Subcutaneous adipose tissue (tissue), 4 donors: ENCODE results near the gene NXN. TPM values are rescaled to one million over a fixed set of nuclear protein-coding genes. Genes with fewer than 3 reads are reported as not detected.

Source experiments
- CTCF ChIP-seq: fragments of 450-650 bp; IDR thresholded peaks from one replicate; pipeline ENCODE4 v1.5.1; 2016; ENCODE audit warnings: low read depth, mild to moderate bottlenecking, control low read depth, antibody characterized with exemption, moderate library complexity
- total RNA-seq, 4 donors: library from RNA; depleted of rRNA; stranded (reverse); fragments of >200 nt; gene quantifications; one replicate each; pipeline ENCODE4 v1.1.0, GENCODE V29; 2016

NXN gene
- total RNA-seq, 4 donors from 2014 or later: 2.9 to 24.3 (median 7.4) TPM

DNA sequence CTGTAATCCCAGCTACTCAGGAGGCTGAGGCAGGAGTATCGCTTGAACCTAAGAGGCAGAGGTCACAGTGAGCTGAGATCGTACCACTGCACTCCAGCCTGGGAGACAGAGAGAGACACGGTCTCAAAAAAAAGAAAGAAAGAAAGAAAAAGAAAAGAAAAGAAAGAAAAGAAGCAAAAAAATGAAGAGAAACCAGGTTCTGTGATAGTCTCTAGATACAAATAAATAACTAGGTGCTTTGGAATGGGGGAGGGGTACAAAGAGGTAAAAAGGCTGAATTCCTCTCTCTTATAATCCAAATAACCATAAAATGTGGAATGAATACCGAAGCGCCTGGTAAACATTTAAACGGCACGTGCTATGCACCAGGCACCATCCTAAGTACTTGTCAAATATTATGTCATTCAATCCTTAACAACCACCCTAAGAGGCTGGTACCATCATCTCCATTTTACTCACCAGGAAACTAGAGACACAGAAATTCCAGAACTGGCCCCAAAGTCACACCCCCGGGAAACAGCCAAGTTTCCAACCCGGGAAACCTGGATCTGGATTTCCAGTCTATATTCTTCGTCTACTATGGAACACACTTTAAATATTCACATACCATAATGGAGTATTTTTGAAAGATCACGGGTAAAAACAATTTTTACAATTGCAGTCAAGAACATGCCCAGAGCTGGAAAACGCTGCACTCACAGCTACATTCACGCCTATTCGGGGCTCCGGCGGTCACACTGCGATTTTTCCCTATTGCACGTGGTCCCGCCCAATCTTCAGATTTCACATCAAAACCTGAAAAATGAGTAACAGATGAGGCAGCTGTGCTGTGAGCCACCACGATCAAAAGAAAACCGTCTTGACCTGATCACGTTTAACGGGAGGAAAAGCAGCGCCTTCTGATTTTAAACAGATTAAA lies 10.5 kb downstream of the NXN start:
- TF ChIP-seq CTCF: no peak

DNA sequence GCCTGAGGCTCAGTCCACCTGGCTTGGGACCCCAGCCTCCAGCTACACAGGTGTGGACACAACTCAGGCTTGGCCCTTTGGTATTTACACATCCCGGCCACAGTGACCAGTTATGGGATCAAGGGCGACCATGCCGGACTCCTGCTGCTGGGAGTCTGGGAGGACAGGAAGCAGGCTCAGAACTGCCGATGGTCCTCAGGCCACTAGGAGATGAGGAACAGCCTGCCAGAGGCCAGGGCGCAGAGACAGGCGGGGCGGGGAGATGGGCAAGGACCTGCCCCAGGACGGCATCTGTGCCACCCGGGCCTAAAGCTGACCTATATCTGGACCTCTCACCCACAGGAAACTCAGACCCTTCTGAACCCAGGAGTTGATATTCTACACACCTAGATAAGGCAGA lies 12.5 kb downstream of the NXN start:
- TF ChIP-seq CTCF: no peak

GRCh38 chr17:965311-965989 lies 14.1 kb downstream of the NXN start:
- no peak for TF ChIP-seq CTCF

- no peak for TF ChIP-seq CTCF
These were observed 14.7 kb downstream of the NXN start for GRCh38 chr17:964876-965275.

GRCh38 chr17:962670-963069 lies 16.9 kb downstream of the NXN start:
- TF ChIP-seq CTCF: no peak

- no peak for TF ChIP-seq CTCF
These were observed 17.4 kb downstream of the NXN start for GRCh38 chr17:962166-962565.

DNA sequence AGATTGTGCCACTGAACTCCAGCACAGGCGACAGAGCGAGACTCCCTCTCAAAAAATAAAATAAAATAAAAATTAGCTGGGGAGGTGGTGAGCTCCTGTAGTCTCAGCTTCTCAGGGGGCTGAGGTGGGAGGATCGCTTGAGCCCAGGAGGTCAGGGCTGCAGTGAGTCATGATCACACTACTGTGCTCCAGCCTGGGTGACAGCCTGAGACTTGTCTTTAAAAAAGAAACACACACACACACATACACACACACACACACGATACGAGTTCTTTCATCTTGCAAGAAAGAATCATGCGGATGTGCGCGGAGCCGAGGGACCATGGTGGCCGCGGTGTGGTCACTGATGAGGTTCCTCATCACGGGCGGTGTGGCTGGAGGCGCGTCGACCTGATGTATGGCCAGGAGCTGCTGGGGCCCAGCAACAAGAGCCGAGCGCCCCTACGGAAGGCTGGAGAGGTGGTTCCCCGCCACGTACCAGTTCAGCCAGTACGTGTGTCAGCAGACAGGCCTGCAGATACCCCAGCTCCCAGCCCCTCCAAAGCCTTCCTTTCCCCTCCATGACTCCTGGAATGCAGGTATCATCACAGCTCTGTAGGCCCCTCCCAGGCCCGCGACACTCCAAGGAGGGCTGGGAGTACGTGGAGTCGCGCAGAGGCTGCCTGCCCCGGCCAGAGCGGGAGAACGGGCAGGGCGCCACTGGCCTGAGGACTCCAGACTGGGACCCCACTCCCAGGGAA lies 20.7 kb downstream of the NXN start:
- TF ChIP-seq CTCF: no peak
